ENCODE data around the gene VAV2.

- TF ChIP-seq POLR2A (IDR thresholded peaks at IDR 0.05) (no peak), POLR2AphosphoS5 (IDR thresholded peaks at IDR 0.05) (no peak)
Observed at GRCh38 chr9:133828338-133828997, 163.7 kb downstream of the VAV2 start.

Data from breast epithelium (tissue), 3 donors.